HepG2 (cell line): ENCODE results near the gene SUN1. TPM values are rescaled to one million over a fixed set of nuclear protein-coding genes. Genes with fewer than 3 reads are reported as not detected.

Experiments used
- ATAC-seq: fragments of 200-7000 bp; cut with Tn5 transposase; 3 replicates; pipeline ENCODE4 v1.9.1; 2020; ENCODE audit warnings: mild to moderate bottlenecking, moderate library complexity
- BruUV-seq: library from RNA; stranded (reverse); fragments of 400-500 nt; replicated peaks from 2 replicates; lab custom pipeline; 2021; lab: Mats Ljungman, UMichigan
- CTCF ChIA-PET: fragments of 300-600 bp; formaldehyde crosslinking; extraction: SDS; loops from one replicate; lab custom pipeline; 2021; ENCODE audit warnings: low total read pairs, inconsistent platforms, low intra/inter-chr PET ratio; lab: Yijun Ruan, JAX
- POLR2A ChIA-PET: fragments of 350-600 bp; sonication (Branson Sonifier 250); formaldehyde crosslinking; loops from one replicate; lab custom pipeline; 2020; ENCODE audit warnings: antibody characterized with exemption, inconsistent platforms; lab: Yijun Ruan, JAX
- DNase-seq: peaks from one replicate; pipeline ENCODE4 v3.0.0-alpha.2; 2015; ENCODE audit warnings: low spot score
- FAIRE-seq: peaks from 3 replicates; lab custom pipeline; 2011; peaks lifted over from hg19 to GRCh38; lab: Jason Lieb, UNC
- H2AFZ ChIP-seq: one replicate; pipeline ENCODE4 v1.6.1; 2011; ENCODE audit warnings: low read length, inconsistent platforms
- H3K27ac ChIP-seq: fragments of 300-600 bp; 3 replicates; pipeline ENCODE4 v1.8.0; 2011; ENCODE audit warnings: mixed run types, mild to moderate bottlenecking, mixed read lengths, low read length, inconsistent platforms; ENCODE audit not compliant: insufficient read depth; ENCODE audit errors: extremely low read length
- H3K27me3 ChIP-seq, 2 experiments: fragments of 200-600 bp in 1 of 2; 2 replicates in 1 of 2; 3 replicates in 1 of 2; pipeline versions ENCODE4 v1.6.0 to v1.8.0; 2011; ENCODE audit warnings: low read length in 2 of 2, mild to moderate bottlenecking in 2 of 2, moderate library complexity in 2 of 2, inconsistent platforms in 1 of 2; ENCODE audit not compliant: insufficient read depth in 2 of 2, control insufficient read depth in 1 of 2
- H3K36me3 ChIP-seq, 2 experiments: fragments of 200-600 bp in 1 of 2; replicated peaks in 1 of 2; 2 replicates in 1 of 2; 3 replicates in 1 of 2; pipeline versions ENCODE4 v1.5.1 to v1.8.0; 2011; ENCODE audit warnings: low read length in 2 of 2, inconsistent platforms in 1 of 2; ENCODE audit not compliant: insufficient read depth in 2 of 2, control insufficient read depth in 1 of 2
- H3K4me1 ChIP-seq: 2 replicates; pipeline ENCODE4 v1.5.1; 2012; ENCODE audit warnings: low read length, inconsistent platforms; ENCODE audit not compliant: insufficient read depth
- H3K4me2 ChIP-seq: 2 replicates; pipeline ENCODE4 v1.6.0; 2011; ENCODE audit warnings: low read depth, low read length, inconsistent platforms
- H3K4me3 ChIP-seq, 3 experiments: fragments of 200-600 bp in 1 of 3; sonication (generic), shearing (Covaris generic) in 1 of 3; replicated peaks in 1 of 3; 2 replicates each; pipeline ENCODE4 v1.5.1; 2011 to 2016; ENCODE audit warnings: low read length in 3 of 3, inconsistent platforms in 2 of 3, low read depth in 2 of 3, mild to moderate bottlenecking in 2 of 3, control low read depth in 1 of 3, mixed read lengths in 1 of 3; ENCODE audit not compliant: insufficient read depth in 1 of 3
- H3K79me2 ChIP-seq: one replicate; pipeline ENCODE4 v1.6.1; 2011; ENCODE audit warnings: low read length, inconsistent platforms; ENCODE audit not compliant: insufficient read depth
- H3K9ac ChIP-seq: 2 replicates; pipeline ENCODE4 v1.6.0; 2011; ENCODE audit warnings: mild to moderate bottlenecking, low read depth, low read length, inconsistent platforms; ENCODE audit not compliant: insufficient read depth
- H3K9me3 ChIP-seq: 2 replicates; pipeline ENCODE4 v1.5.1; 2012; ENCODE audit warnings: mild to moderate bottlenecking, low read length
- H4K20me1 ChIP-seq: 2 replicates; pipeline ENCODE4 v1.6.0; 2011; ENCODE audit warnings: inconsistent platforms, mild to moderate bottlenecking, low read length, moderate library complexity; ENCODE audit not compliant: insufficient read depth
- AGO1 ChIP-seq: fragments of 200-400 bp; formaldehyde crosslinking; IDR thresholded peaks from 2 replicates; pipeline ENCODE4 v1.6.1; 2017; ENCODE audit warnings: mild to moderate bottlenecking, low read depth, low read length, moderate library complexity; ENCODE audit not compliant: poor library complexity, severe bottlenecking
- DNMT3B ChIP-seq: conservative IDR thresholded peaks from 2 replicates; pipeline ENCODE4 v1.6.1; 2016; ENCODE audit warnings: missing biosample characterization, control low read depth
- KLF9 ChIP-seq: IDR thresholded peaks from 2 replicates; pipeline ENCODE4 v1.6.1; 2016; ENCODE audit warnings: low read depth
- NFATC3 ChIP-seq: sonication (generic); formaldehyde crosslinking; IDR thresholded peaks from 2 replicates; pipeline ENCODE4 v1.5.1; 2020; ENCODE audit warnings: mild to moderate bottlenecking, missing genetic modification reagents
- SATB2 ChIP-seq: sonication (generic); formaldehyde crosslinking; IDR thresholded peaks from 2 replicates; pipeline ENCODE4 v1.5.0; 2020; ENCODE audit warnings: missing genetic modification reagents
- SRSF9 ChIP-seq: fragments of 200-400 bp; formaldehyde crosslinking; IDR thresholded peaks from 2 replicates; pipeline ENCODE4 v1.6.1; 2018; ENCODE audit warnings: borderline replicate concordance, mild to moderate bottlenecking, low read depth, low read length; ENCODE audit not compliant: insufficient read depth, poor library complexity, severe bottlenecking
- ZNF383 ChIP-seq: sonication (generic); formaldehyde crosslinking; IDR thresholded peaks from 2 replicates; pipeline ENCODE4 v1.4.0; 2020; ENCODE audit warnings: missing genetic modification reagents, mild to moderate bottlenecking, borderline replicate concordance
- WGBS: methylation state at CpG from one replicate; pipeline ENCODE4 v1.1.6; 2017; ENCODE audit warnings: low lambda C conversion rate; 5-methylcytosine and 5-hydroxymethylcytosine counted together
- in situ Hi-C: cut with HindIII; loops from 2 replicates; pipeline ENCODE4 v1.10.0; 2017; ENCODE audit warnings: low pct_unique_long_range_greater_than_20kb; ENCODE audit not compliant: extremely low pct_ligation_motif_present
- intact Hi-C: fragments of 100-400 bp; cut with micrococcal nuclease; formaldehyde crosslinking; loops from one replicate; pipeline ENCODE4 v1.10.0; 2022; ENCODE audit not compliant: unreplicated experiment
- polyA plus RNA-seq, 8 experiments: library from polyadenylated mRNA; depleted of rRNA in 3 of 8; stranded (reverse) in 7 of 8; unstranded in 1 of 8; fragments of >200 nt; fragmentation: Illumina TruSeq in 4 of 8; extraction: Trizol in 4 of 8; gene quantifications; 2 replicates each; pipeline versions ENCODE4 v1.2.1 to v1.2.3, GENCODE V29; 2011 to 2016; ENCODE audit warnings: low read depth in 4 of 8, missing spikeins in 1 of 8, mixed read lengths in 1 of 8; ENCODE audit not compliant: insufficient read depth in 1 of 8
- total RNA-seq, 5 experiments: library from RNA; depleted of rRNA; stranded (reverse); fragments of >200 nt; fragmentation: Illumina TruSeq; extraction: Trizol; gene quantifications; 2 replicates each; pipeline ENCODE4 v1.2.3, GENCODE V29; 2016; ENCODE audit warnings: low read depth in 1 of 5
- TF ChIP-seq, protein P1 (sequence below): sonication (generic); formaldehyde crosslinking; IDR thresholded peaks from 2 replicates; pipeline ENCODE4 v1.4.0; 2020; ENCODE audit warnings: missing genetic modification reagents
- TF ChIP-seq, protein P2 (sequence below): sonication (generic); formaldehyde crosslinking; IDR thresholded peaks from 2 replicates; pipeline ENCODE4 v1.5.1; 2020; ENCODE audit warnings: mild to moderate bottlenecking, missing genetic modification reagents

SUN1 gene
- total and polyA plus RNA-seq, 2 of the 13 experiments (the other 11 are each of a cell fraction or from before 2014, with no cell fraction given): 47.0 to 126 TPM

DNA sequence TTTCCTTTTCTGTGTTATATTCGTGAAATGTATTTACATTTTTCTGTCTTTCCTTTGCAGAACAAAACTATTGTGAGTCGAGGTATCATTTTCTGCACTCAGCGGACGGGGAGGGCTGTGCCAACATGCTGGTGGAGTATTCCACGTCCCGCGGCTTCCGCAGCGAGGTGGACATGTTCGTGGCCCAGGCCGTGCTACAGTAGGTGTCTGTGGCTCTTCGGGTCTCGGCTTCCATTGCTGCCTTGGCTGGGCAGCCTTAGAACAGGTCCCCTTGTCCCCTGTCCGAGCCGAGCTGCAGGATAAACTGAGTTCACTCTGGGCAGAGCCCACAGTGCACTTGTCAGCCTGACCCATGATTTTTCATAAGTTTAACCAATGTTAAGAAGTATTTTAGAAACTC lies 58.6 kb downstream of the SUN1 start:
- no peak for DNase-seq
- POLR2A ChIA-PET: interaction anchor here (1.5 kb wide), 1 partner anchor 12 kb away, joined by 6 read pairs; no protein-coding TSS in a partner anchor
- Histone ChIP-seq H3K79me2 (peaks cover 29% of the 10 kb centered on the region), H3K4me1 (no peaks in the 10 kb centered on the region), H3K27ac (no peak overlapping the region), H2AFZ (no peak overlapping the region), H3K27me3 (no peaks in the 10 kb centered on the region), H3K4me2 (no peak overlapping the region), H3K9ac (no peak overlapping the region), H3K9me3 (no peaks in the 10 kb centered on the region), H4K20me1 (no peaks in the 10 kb centered on the region; the same call in 1 of the 2 replicates), H3K36me3 (peaks cover 52 to 86% of the 10 kb centered on the region in 2 experiments), H3K4me3 (no peak overlapping the region)
- intact Hi-C loops (no loop called here), in situ Hi-C loops (no loop called here)
- ATAC-seq: no peak
- no TSS peak for BruUV-seq
- FAIRE-seq: no peak
- CTCF ChIA-PET: no interaction called here
- 97% methylated on average over 15 of the region's 15 CpGs for WGBS
- TF ChIP-seq NFATC3 (CRISPR knock-in tag) (no peak), SRSF9 (no peak), KLF9 (no peak), DNMT3B (CRISPR knock-in tag) (no peak), ZNF383 (CRISPR knock-in tag) (no peak), AGO1 (no peak), SATB2 (CRISPR knock-in tag) (no peak)
- TF ChIP-seq, protein P1, sequence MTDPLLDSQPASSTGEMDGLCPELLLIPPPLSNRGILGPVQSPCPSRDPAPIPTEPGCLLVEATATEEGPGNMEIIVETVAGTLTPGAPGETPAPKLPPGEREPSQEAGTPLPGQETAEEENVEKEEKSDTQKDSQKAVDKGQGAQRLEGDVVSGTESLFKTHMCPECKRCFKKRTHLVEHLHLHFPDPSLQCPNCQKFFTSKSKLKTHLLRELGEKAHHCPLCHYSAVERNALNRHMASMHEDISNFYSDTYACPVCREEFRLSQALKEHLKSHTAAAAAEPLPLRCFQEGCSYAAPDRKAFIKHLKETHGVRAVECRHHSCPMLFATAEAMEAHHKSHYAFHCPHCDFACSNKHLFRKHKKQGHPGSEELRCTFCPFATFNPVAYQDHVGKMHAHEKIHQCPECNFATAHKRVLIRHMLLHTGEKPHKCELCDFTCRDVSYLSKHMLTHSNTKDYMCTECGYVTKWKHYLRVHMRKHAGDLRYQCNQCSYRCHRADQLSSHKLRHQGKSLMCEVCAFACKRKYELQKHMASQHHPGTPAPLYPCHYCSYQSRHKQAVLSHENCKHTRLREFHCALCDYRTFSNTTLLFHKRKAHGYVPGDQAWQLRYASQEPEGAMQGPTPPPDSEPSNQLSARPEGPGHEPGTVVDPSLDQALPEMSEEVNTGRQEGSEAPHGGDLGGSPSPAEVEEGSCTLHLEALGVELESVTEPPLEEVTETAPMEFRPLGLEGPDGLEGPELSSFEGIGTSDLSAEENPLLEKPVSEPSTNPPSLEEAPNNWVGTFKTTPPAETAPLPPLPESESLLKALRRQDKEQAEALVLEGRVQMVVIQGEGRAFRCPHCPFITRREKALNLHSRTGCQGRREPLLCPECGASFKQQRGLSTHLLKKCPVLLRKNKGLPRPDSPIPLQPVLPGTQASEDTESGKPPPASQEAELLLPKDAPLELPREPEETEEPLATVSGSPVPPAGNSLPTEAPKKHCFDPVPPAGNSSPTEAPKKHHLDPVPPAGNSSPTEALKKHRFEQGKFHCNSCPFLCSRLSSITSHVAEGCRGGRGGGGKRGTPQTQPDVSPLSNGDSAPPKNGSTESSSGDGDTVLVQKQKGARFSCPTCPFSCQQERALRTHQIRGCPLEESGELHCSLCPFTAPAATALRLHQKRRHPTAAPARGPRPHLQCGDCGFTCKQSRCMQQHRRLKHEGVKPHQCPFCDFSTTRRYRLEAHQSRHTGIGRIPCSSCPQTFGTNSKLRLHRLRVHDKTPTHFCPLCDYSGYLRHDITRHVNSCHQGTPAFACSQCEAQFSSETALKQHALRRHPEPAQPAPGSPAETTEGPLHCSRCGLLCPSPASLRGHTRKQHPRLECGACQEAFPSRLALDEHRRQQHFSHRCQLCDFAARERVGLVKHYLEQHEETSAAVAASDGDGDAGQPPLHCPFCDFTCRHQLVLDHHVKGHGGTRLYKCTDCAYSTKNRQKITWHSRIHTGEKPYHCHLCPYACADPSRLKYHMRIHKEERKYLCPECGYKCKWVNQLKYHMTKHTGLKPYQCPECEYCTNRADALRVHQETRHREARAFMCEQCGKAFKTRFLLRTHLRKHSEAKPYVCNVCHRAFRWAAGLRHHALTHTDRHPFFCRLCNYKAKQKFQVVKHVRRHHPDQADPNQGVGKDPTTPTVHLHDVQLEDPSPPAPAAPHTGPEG: no peak
- TF ChIP-seq, protein P2, sequence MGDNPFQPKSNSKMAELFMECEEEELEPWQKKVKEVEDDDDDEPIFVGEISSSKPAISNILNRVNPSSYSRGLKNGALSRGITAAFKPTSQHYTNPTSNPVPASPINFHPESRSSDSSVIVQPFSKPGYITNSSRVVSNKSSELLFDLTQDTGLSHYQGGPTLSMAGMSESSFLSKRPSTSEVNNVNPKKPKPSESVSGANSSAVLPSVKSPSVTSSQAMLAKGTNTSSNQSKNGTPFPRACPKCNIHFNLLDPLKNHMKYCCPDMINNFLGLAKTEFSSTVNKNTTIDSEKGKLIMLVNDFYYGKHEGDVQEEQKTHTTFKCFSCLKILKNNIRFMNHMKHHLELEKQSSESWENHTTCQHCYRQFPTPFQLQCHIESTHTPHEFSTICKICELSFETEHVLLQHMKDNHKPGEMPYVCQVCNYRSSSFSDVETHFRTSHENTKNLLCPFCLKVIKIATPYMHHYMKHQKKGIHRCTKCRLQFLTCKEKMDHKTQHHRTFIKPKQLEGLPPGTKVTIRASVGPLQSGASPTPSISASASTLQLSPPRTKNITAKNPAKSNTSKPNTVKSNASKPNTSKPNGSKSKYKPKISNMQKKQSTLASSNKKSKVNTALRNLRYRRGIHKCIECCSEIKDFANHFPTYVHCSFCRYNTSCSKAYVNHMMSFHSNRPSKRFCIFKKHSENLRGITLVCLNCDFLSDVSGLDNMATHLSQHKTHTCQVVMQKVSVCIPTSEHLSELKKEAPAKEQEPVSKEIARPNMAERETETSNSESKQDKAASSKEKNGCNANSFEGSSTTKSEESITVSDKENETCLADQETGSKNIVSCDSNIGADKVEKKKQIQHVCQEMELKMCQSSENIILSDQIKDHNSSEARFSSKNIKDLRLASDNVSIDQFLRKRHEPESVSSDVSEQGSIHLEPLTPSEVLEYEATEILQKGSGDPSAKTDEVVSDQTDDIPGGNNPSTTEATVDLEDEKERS (CRISPR knock-in tag): no peak
